PFSK-1 (cell line): Measurements from ENCODE around the gene TNNT1.

Experiments used
- POLR2AphosphoS5 ChIP-seq: IDR thresholded peaks from 2 replicates; pipeline ENCODE4 v1.6.1; 2012; ENCODE audit warnings: low read depth, mild to moderate bottlenecking, control low read depth, low read length, moderate library complexity
- REST ChIP-seq, 2 experiments: IDR thresholded peaks; 2 replicates each; pipeline versions ENCODE4 v1.6.1 to v1.8.0; 2011 to 2012; ENCODE audit warnings: low read depth in 2 of 2, low read length in 2 of 2, control low read depth in 1 of 2, inconsistent platforms in 1 of 2, mild to moderate bottlenecking in 1 of 2, moderate library complexity in 1 of 2; ENCODE audit not compliant: insufficient read depth in 1 of 2
- SIN3A ChIP-seq: IDR thresholded peaks from 2 replicates; pipeline ENCODE4 v1.6.1; 2012; ENCODE audit warnings: mild to moderate bottlenecking, low read length, moderate library complexity, borderline replicate concordance; ENCODE audit not compliant: insufficient read depth
- TAF1 ChIP-seq: IDR thresholded peaks from 2 replicates; pipeline ENCODE4 v1.6.1; 2012; ENCODE audit warnings: low read length, control low read depth, borderline replicate concordance; ENCODE audit not compliant: insufficient read depth

GRCh38 chr19:55146705-55147273 is 2.2 kb downstream of the TNNT1 start:
- TF ChIP-seq POLR2AphosphoS5 (no peak), SIN3A (no peak), REST (IDR thresholded peaks at IDR 0.05; ENCODE audit: insufficient read depth in 1 of 2, low read depth in 2 of 2, low read length in 2 of 2) (no peak), TAF1 (no peak)
